AG08396 (cell line): ENCODE measurements around the gene CEP152.
A peak's percentile ranks its signal among the peaks of the same experiment; 100 is the strongest.

Experiments
- DNase-seq: peaks from one replicate; pipeline ENCODE4 v3.0.0; 2012; ENCODE audit warnings: low spot score, mixed read lengths

The CEP152 gene

GRCh38 chr15:48775546-48775945, 35.3 kb downstream of the CEP152 start:
- no peak for DNase-seq

- peak; percentile 14 for DNase-seq
Measured at GRCh38 chr15:48774484-48774883, 36.4 kb downstream of the CEP152 start.

GRCh38 chr15:48766196-48766595, 44.7 kb downstream of the CEP152 start:
- DNase-seq = no peak

GRCh38 chr15:48765022-48765421, 45.8 kb downstream of the CEP152 start:
- no peak for DNase-seq

- DNase-seq = no peak
Measured at GRCh38 chr15:48761393-48762158, 49.3 kb downstream of the CEP152 start.

- no peak for DNase-seq
Measured at GRCh38 chr15:48759921-48760320, 50.9 kb downstream of the CEP152 start.

GRCh38 chr15:48757661-48758060, 53.2 kb downstream of the CEP152 start:
- no peak for DNase-seq

- DNase-seq = no peak
Measured at GRCh38 chr15:48754011-48754410, 56.9 kb downstream of the CEP152 start.

- no peak for DNase-seq
Measured at GRCh38 chr15:48751595-48751994, 59.3 kb downstream of the CEP152 start.

GRCh38 chr15:48748535-48748934, 62.3 kb downstream of the CEP152 start:
- DNase-seq = no peak

- no peak for DNase-seq
Measured at GRCh38 chr15:48733615-48734014, 77.3 kb downstream of the CEP152 start.

GRCh38 chr15:48730506-48730905, 80.4 kb downstream of the CEP152 start:
- DNase-seq = no peak

- DNase-seq = no peak
Measured at GRCh38 chr15:48723969-48724368, 86.9 kb downstream of the CEP152 start.

- peak; percentile 66 for DNase-seq
Measured at GRCh38 chr15:48722764-48723661, 87.9 kb downstream of the CEP152 start.

GRCh38 chr15:48721061-48721810, 89.6 kb downstream of the CEP152 start:
- DNase-seq = no peak

- no peak for DNase-seq
Measured at GRCh38 chr15:48720646-48721045, 90.2 kb downstream of the CEP152 start.

GRCh38 chr15:48719668-48720067, 91.2 kb downstream of the CEP152 start:
- no peak for DNase-seq

- peak; percentile 15 for DNase-seq
Measured at GRCh38 chr15:48718646-48719045, 92.2 kb downstream of the CEP152 start.

GRCh38 chr15:48717458-48717857, 93.4 kb downstream of the CEP152 start:
- DNase-seq = no peak

- DNase-seq = no peak
Measured at GRCh38 chr15:48712546-48712945, 98.3 kb downstream of the CEP152 start.

GRCh38 chr15:48710952-48711495, 99.8 kb downstream of the CEP152 start:
- no peak for DNase-seq

GRCh38 chr15:48708641-48709040, 102.2 kb downstream of the CEP152 start:
- DNase-seq = no peak
